H9 (cell line): Measurements from ENCODE around the gene TMEM145. TPM values are rescaled to one million over a fixed set of nuclear protein-coding genes. Genes with fewer than 3 reads are reported as not detected.

Experiments
- DNase-seq: peaks from one replicate; pipeline ENCODE4 v3.0.0-alpha.2; 2017
- H2AFZ ChIP-seq: one replicate; pipeline ENCODE4 v1.6.1; 2013; ENCODE audit warnings: mild to moderate bottlenecking, low read length, control low read depth, moderate library complexity
- H2AK5ac ChIP-seq: 2 replicates; pipeline ENCODE4 v1.6.1; 2013; ENCODE audit warnings: low read length, control low read depth, mixed read lengths; ENCODE audit not compliant: insufficient read length
- H2BK120ac ChIP-seq: one replicate; pipeline ENCODE4 v1.6.1; 2013; ENCODE audit warnings: low read depth, mild to moderate bottlenecking, low read length, control low read depth, inconsistent platforms; ENCODE audit not compliant: poor library complexity, severe bottlenecking
- H2BK12ac ChIP-seq: 2 replicates; pipeline ENCODE4 v1.6.1; 2013; ENCODE audit warnings: low read length, control low read depth, mixed read lengths, low read depth; ENCODE audit not compliant: insufficient read length
- H2BK15ac ChIP-seq: 2 replicates; pipeline ENCODE4 v1.6.1; 2013; ENCODE audit warnings: low read depth, low read length, control low read depth
- H2BK20ac ChIP-seq: one replicate; pipeline ENCODE4 v1.6.1; 2013; ENCODE audit warnings: low read depth, mild to moderate bottlenecking, low read length, control low read depth, inconsistent platforms; ENCODE audit not compliant: poor library complexity, severe bottlenecking
- H2BK5ac ChIP-seq: 2 replicates; pipeline ENCODE4 v1.6.1; 2013; ENCODE audit warnings: low read length, control low read depth, mixed read lengths; ENCODE audit not compliant: insufficient read length
- H3K14ac ChIP-seq: 2 replicates; pipeline ENCODE4 v1.6.1; 2013; ENCODE audit warnings: low read length, control low read depth; ENCODE audit not compliant: insufficient read depth
- H3K18ac ChIP-seq: 2 replicates; pipeline ENCODE4 v1.6.1; 2013; ENCODE audit warnings: low read depth, mild to moderate bottlenecking, mixed read lengths, low read length, control low read depth; ENCODE audit not compliant: insufficient read length
- H3K23ac ChIP-seq: 2 replicates; pipeline ENCODE4 v1.6.1; 2013; ENCODE audit warnings: low read length, control low read depth, mixed read lengths, low read depth; ENCODE audit not compliant: insufficient read length
- H3K23me2 ChIP-seq: 2 replicates; pipeline ENCODE4 v1.6.1; 2013; ENCODE audit warnings: low read depth, mild to moderate bottlenecking, mixed read lengths, low read length, control low read depth; ENCODE audit not compliant: insufficient read length, poor library complexity, severe bottlenecking
- H3K27ac ChIP-seq: 2 replicates; pipeline ENCODE4 v1.5.1; 2013; ENCODE audit warnings: low read length, control low read depth, mixed read lengths, low read depth; ENCODE audit not compliant: insufficient read length
- H3K27me3 ChIP-seq: 2 replicates; pipeline ENCODE4 v1.6.1; 2013; ENCODE audit warnings: low read length, control low read depth, inconsistent platforms; ENCODE audit not compliant: insufficient read depth
- H3K4ac ChIP-seq: 2 replicates; pipeline ENCODE4 v1.6.1; 2013; ENCODE audit warnings: low read depth, mild to moderate bottlenecking, control low read depth, inconsistent platforms, low read length, moderate library complexity
- H3K4me1 ChIP-seq: 2 replicates; pipeline ENCODE4 v1.6.1; 2013; ENCODE audit warnings: low read length, control low read depth, inconsistent platforms; ENCODE audit not compliant: insufficient read depth
- H3K4me2 ChIP-seq: 2 replicates; pipeline ENCODE4 v1.6.1; 2013; ENCODE audit warnings: low read length, control low read depth, mixed read lengths; ENCODE audit not compliant: insufficient read length, insufficient read depth
- H3K56ac ChIP-seq: 2 replicates; pipeline ENCODE4 v1.6.1; 2013; ENCODE audit warnings: low read depth, mild to moderate bottlenecking, mixed read lengths, low read length, control low read depth; ENCODE audit not compliant: insufficient read length
- H3K79me1 ChIP-seq: 2 replicates; pipeline ENCODE4 v1.6.1; 2013; ENCODE audit warnings: low read depth, mild to moderate bottlenecking, moderate library complexity, low read length, control low read depth, inconsistent platforms; ENCODE audit not compliant: insufficient read depth, poor library complexity, severe bottlenecking
- H3K79me2 ChIP-seq: 2 replicates; pipeline ENCODE4 v1.6.1; 2013; ENCODE audit warnings: low read length, control low read depth, inconsistent platforms; ENCODE audit not compliant: insufficient read depth
- H3K9ac ChIP-seq: 2 replicates; pipeline ENCODE4 v1.6.1; 2013; ENCODE audit warnings: low read length, control low read depth, mixed read lengths; ENCODE audit not compliant: insufficient read length; ENCODE audit errors: extremely low read depth
- H3K9me3 ChIP-seq: one replicate; pipeline ENCODE4 v1.6.1; 2013; ENCODE audit warnings: low read depth, low read length, inconsistent platforms; ENCODE audit not compliant: control insufficient read depth
- H3T11ph ChIP-seq: one replicate; pipeline ENCODE4 v1.6.1; 2013; ENCODE audit warnings: mild to moderate bottlenecking, low read length, control low read depth, inconsistent platforms
- H4K20me1 ChIP-seq: one replicate; pipeline ENCODE4 v1.6.1; 2013; ENCODE audit not compliant: control insufficient read depth, insufficient read length, insufficient read depth
- H4K5ac ChIP-seq: 2 replicates; pipeline ENCODE4 v1.6.1; 2013; ENCODE audit warnings: low read depth, mild to moderate bottlenecking, mixed read lengths, low read length, control low read depth; ENCODE audit not compliant: insufficient read length
- H4K8ac ChIP-seq: replicated peaks from 2 replicates; pipeline ENCODE4 v1.6.1; 2013; ENCODE audit warnings: low read length, control low read depth, mixed read lengths, low read depth; ENCODE audit not compliant: insufficient read length
- H4K91ac ChIP-seq: 2 replicates; pipeline ENCODE4 v1.6.1; 2013; ENCODE audit warnings: low read depth, mild to moderate bottlenecking, moderate library complexity, mixed read lengths, low read length, control low read depth; ENCODE audit not compliant: insufficient read length
- H3K27ac Mint-ChIP-seq, 3 experiments: 2 replicates in 2 of 3; 3 replicates in 1 of 3; pipeline ENCODE4 v1.8.0; 2020 to 2021; ENCODE audit warnings: mixed read lengths in 3 of 3, mild to moderate bottlenecking in 1 of 3, moderate library complexity in 1 of 3
- H3K27me3 Mint-ChIP-seq: 2 replicates; pipeline ENCODE4 v1.8.0; 2021; ENCODE audit warnings: low read depth, mild to moderate bottlenecking, moderate library complexity, mixed read lengths
- H3K36me3 Mint-ChIP-seq, 3 experiments: 2 replicates in 2 of 3; 3 replicates in 1 of 3; pipeline ENCODE4 v1.8.0; 2020 to 2021; ENCODE audit warnings: low read depth in 3 of 3, mixed read lengths in 3 of 3; ENCODE audit not compliant: insufficient read depth in 1 of 3
- H3K4me1 Mint-ChIP-seq, 2 experiments: 2 replicates each; pipeline ENCODE4 v1.8.0; 2020; ENCODE audit warnings: mixed read lengths in 2 of 2
- H3K4me3 Mint-ChIP-seq, 2 experiments: 2 replicates in 1 of 2; 3 replicates in 1 of 2; pipeline ENCODE4 v1.8.0; 2020 to 2021; ENCODE audit warnings: mild to moderate bottlenecking in 2 of 2, mixed read lengths in 2 of 2, moderate library complexity in 1 of 2
- H3K9me3 Mint-ChIP-seq, 2 experiments: 2 replicates in 1 of 2; 3 replicates in 1 of 2; pipeline ENCODE4 v1.8.0; 2020; ENCODE audit warnings: mild to moderate bottlenecking in 2 of 2, mixed read lengths in 2 of 2, moderate library complexity in 1 of 2
- WGBS: extraction: QIAGEN DNeasy Blood & Tissue Kit; methylation state at CpG from one replicate; pipeline ENCODE4 v1.1.7; 2013; ENCODE audit warnings: missing lambda C conversion rate, low lambda C conversion rate, mixed read lengths; ENCODE audit not compliant: insufficient read length; ENCODE audit errors: extremely low coverage; 5-methylcytosine and 5-hydroxymethylcytosine counted together
- total RNA-seq: library from RNA; stranded (reverse); gene quantifications from 2 replicates; pipeline ENCODE4 v1.2.1, GENCODE V29; 2021
- TF ChIP-seq, protein P1 (sequence below): fragments of 200-600 bp; sonication (generic); conservative IDR thresholded peaks from 3 replicates; pipeline ENCODE4 v1.8.0; 2021; ENCODE audit warnings: antibody characterized with exemption, mild to moderate bottlenecking

TMEM145 gene
- total RNA-seq, 1 experiment from 2014 or later: 4.5 TPM

DNA sequence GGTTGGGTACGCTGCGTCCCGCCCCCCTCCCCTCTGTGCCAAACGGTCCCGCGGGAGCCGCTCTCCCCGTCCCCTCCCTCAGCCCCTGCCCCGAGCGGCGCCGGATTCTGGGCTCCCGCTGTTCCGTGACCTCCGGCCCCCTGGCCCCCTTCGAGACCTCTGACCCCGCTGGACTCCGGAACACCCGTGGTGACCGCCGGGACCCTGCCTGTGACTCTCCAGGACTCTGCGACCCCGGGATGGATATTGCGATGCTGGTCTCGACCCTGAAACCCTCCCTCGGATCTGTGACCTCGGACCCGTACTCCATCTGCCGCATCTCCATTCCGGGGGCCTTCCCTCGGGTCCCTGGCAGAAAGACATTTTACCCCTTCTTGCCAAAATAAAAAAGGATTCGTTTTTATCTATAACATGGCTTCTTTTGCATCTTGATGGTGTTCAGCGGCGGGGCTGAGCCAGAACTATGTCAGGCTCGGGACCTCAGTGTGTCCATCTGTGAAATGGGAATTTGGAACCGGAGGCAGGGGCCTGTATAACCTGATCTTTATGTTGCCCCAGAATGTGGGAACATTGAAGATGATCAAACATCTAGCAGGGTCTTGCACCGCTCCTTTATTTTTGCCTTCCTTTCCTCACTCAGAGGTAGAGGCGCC lies 11.7 kb downstream of the TMEM145 start:
- H3K27me3 Mint-ChIP-seq: peaks cover 48% of the 10 kb centered on the region
- H3K36me3 Mint-ChIP-seq: peaks cover 0 to 3% (median 0%) of the 10 kb centered on the region in 3 experiments; a peak in 2 of 7 replicates
- peak overlapping the region in 2 of 3 experiments; percentile 62 to 84; a peak in 3 of 7 replicates for H3K27ac Mint-ChIP-seq
- Histone ChIP-seq H3K27me3 (no peaks in the 10 kb centered on the region), H3K23ac (no peak overlapping the region), H3K4me1 (no peaks in the 10 kb centered on the region; the same call in 1 of the 2 replicates), H3K9me3 (no peaks in the 10 kb centered on the region), H2BK15ac (no peak overlapping the region), H2BK12ac (no peak overlapping the region), H2BK5ac (no peak overlapping the region), H3K9ac (no peak overlapping the region), H2AFZ (no peak overlapping the region), H4K20me1 (no peaks in the 10 kb centered on the region), H3K18ac (no peak overlapping the region), H3T11ph (no peak overlapping the region), H3K23me2 (peaks cover 19% of the 10 kb centered on the region), H2BK20ac (no peak overlapping the region), H3K56ac (no peak overlapping the region), H3K14ac (no peak overlapping the region), H3K79me2 (peaks cover 3% of the 10 kb centered on the region; the same call in 1 of the 2 replicates), H3K27ac (no peak overlapping the region), H3K4me2 (peak overlapping the region; percentile 62), H3K79me1 (peaks cover 8% of the 10 kb centered on the region), H4K5ac (no peak overlapping the region), H2AK5ac (no peak overlapping the region), H4K91ac (no peak overlapping the region), H2BK120ac (no peak overlapping the region), H4K8ac (no peak overlapping the region), H3K4ac (no peak overlapping the region)
- H3K4me3 Mint-ChIP-seq: peak overlapping the region; percentile 80 to 89
- peaks cover 15 to 23% of the 10 kb centered on the region in 2 experiments for H3K4me1 Mint-ChIP-seq
- no CpG with 5 or more reads among the region's 38 CpGs for WGBS
- no peaks in the 10 kb centered on the region for H3K9me3 Mint-ChIP-seq
- no peak for DNase-seq
- TF ChIP-seq, protein P1, sequence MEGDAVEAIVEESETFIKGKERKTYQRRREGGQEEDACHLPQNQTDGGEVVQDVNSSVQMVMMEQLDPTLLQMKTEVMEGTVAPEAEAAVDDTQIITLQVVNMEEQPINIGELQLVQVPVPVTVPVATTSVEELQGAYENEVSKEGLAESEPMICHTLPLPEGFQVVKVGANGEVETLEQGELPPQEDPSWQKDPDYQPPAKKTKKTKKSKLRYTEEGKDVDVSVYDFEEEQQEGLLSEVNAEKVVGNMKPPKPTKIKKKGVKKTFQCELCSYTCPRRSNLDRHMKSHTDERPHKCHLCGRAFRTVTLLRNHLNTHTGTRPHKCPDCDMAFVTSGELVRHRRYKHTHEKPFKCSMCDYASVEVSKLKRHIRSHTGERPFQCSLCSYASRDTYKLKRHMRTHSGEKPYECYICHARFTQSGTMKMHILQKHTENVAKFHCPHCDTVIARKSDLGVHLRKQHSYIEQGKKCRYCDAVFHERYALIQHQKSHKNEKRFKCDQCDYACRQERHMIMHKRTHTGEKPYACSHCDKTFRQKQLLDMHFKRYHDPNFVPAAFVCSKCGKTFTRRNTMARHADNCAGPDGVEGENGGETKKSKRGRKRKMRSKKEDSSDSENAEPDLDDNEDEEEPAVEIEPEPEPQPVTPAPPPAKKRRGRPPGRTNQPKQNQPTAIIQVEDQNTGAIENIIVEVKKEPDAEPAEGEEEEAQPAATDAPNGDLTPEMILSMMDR: no peak
